SH-SY5Y (cell line): Measurements from ENCODE around the gene HOXA9.

ENCODE experiments used
- GATA2 ChIP-seq: IDR thresholded peaks from 2 replicates; pipeline ENCODE4 v1.6.1; 2011; ENCODE audit warnings: mild to moderate bottlenecking, low read depth, low read length
- GATA3 ChIP-seq: IDR thresholded peaks from 2 replicates; pipeline ENCODE4 v1.6.1; 2011; ENCODE audit warnings: low read depth, mild to moderate bottlenecking, low read length, moderate library complexity

DNA sequence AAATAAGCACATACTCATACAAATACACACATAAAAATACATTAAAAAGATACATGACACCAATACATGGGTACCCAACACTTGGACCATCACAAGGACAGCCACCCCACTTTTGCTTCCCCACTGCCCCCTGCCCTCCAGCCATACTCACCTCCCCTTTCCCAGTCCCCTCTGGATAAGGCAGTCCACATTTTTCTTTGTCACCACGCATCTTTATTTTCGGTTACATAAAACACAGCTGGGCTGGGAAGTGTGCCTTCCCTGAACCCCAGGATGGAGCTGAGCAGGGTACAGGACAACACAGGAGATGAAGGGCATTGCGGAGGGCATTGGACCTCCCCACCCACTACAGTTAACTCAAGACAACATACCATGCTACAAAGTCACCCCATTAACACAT, 11.8 kb downstream of the HOXA9 start:
- no peak for TF ChIP-seq GATA2
- no peak for TF ChIP-seq GATA3
